A673 (cell line): Measurements from ENCODE around the gene DROSHA.

ENCODE experiments used
- EZH2 ChIP-seq: fragments of 200-600 bp; sonication (generic); IDR thresholded peaks from 2 replicates; pipeline ENCODE4 v1.6.1; 2017; ENCODE audit warnings: borderline replicate concordance, low read depth, mild to moderate bottlenecking, mixed read lengths, antibody characterized with exemption, low read length; ENCODE audit not compliant: poor library complexity, severe bottlenecking
- TF ChIP-seq, protein P1 (sequence below): fragments of 300-800, 200-600 bp; sonication (generic); conservative IDR thresholded peaks from 2 replicates; pipeline ENCODE4 v1.5.1; 2017; ENCODE audit warnings: low read depth, mild to moderate bottlenecking, antibody characterized with exemption, low read length, moderate library complexity, mixed read lengths

DNA sequence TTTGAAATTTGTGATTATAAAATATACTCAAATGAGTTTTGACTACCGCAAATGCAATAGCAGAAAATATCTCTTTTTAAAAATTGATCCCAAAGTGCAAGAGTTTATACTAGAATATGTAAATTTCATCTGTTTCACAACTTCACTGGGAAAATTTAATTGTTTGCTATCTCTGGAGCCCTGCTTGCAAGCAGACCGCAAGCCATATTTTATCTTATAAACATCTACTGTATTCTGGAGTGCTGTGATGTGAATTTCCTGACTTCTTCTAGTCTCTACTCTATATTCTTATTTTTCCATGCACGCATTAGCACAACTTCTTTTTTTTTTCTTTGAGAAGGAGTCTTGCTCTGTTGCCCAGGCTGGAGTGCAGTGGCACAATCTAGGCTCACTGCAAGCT lies 98.7 kb downstream of the DROSHA start:
- TF ChIP-seq, protein P1, sequence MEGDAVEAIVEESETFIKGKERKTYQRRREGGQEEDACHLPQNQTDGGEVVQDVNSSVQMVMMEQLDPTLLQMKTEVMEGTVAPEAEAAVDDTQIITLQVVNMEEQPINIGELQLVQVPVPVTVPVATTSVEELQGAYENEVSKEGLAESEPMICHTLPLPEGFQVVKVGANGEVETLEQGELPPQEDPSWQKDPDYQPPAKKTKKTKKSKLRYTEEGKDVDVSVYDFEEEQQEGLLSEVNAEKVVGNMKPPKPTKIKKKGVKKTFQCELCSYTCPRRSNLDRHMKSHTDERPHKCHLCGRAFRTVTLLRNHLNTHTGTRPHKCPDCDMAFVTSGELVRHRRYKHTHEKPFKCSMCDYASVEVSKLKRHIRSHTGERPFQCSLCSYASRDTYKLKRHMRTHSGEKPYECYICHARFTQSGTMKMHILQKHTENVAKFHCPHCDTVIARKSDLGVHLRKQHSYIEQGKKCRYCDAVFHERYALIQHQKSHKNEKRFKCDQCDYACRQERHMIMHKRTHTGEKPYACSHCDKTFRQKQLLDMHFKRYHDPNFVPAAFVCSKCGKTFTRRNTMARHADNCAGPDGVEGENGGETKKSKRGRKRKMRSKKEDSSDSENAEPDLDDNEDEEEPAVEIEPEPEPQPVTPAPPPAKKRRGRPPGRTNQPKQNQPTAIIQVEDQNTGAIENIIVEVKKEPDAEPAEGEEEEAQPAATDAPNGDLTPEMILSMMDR, result no peak
- TF ChIP-seq EZH2, result no peak
